Fibroblast of mammary gland (primary cell): ENCODE data around the gene DDX52.

Experiments
- DNase-seq: peaks from one replicate; pipeline ENCODE4 v3.0.0-alpha.2; 2010; ENCODE audit warnings: low read depth
- H3K4me3 ChIP-seq: 2 replicates; pipeline ENCODE4 v1.5.1; 2011; ENCODE audit warnings: low read depth, mild to moderate bottlenecking, low read length, moderate library complexity; ENCODE audit not compliant: control insufficient read depth
- CTCF ChIP-seq: conservative IDR thresholded peaks from 2 replicates; pipeline ENCODE4 v1.5.1; 2011; ENCODE audit warnings: low read depth, low read length, inconsistent platforms; ENCODE audit not compliant: control insufficient read depth, insufficient read depth

Gene DDX52

GRCh38 chr17:37671028-37671823 is 28.0 kb upstream of the DDX52 start:
- TF ChIP-seq CTCF = no peak
- no peak overlapping the region for H3K4me3 ChIP-seq
- DNase-seq = no peak

DNA sequence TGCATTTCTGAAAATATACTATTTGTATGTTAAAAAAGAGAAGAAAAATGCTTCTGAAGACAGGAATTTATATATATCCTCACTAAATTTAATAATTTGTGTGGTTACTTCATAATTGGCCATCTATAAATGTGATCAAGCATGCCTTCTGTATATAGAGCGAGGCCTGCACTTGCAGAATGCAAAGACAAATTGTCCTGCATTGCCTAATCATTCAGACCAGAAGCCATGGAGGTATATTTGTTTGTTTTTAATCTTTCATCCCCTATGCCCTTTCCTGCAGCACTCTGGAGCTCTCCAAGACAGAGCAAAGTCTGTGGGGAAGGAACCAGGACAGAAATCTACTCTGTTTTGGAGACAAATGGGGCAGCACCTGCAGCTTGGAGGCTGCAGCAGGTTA is 23.8 kb upstream of the DDX52 start:
- no peak for DNase-seq
- no peak overlapping the region for H3K4me3 ChIP-seq
- no peak for TF ChIP-seq CTCF

DNA sequence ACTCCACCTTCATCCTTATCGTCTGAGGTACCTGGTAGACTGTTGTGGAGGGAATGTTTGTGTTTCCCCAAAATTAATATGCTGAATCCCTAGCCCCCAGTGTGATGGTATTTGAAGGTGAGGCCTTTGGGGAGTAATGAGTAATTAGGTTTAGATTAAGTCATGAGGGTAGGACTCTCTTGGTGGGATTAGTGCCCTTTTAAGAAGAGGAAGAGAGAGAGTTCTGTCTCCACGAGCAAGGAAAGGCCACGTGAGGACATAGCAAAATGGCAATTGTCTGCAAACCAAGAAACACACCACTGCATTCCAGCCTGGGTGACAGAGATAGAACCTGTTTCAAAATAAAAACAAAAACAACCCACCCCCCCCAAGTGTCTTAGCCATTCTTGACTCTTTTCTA is 21.0 kb upstream of the DDX52 start:
- no peak overlapping the region for H3K4me3 ChIP-seq
- no peak for DNase-seq
- no peak for TF ChIP-seq CTCF

DNA sequence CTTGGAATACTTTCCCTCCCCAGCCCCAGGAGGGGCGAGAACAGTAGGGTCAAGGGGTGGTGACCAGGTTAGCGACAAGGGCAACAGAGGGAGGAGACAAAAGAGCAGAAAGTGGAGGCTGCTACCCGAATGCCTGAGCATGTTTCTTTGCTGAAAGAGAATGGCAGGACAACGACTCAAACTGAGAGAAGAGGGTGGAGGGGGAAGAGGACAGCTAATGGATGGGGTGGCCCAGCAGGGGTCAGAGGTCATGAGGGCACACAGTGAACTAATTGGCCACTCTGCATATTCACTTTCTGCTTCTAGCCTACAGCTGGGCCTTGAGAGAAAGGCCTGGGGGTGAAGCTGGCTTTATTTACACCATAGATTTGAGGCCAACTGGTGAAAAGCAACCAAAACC is 19.1 kb upstream of the DDX52 start:
- DNase-seq = no peak
- TF ChIP-seq CTCF = no peak
- no peak overlapping the region for H3K4me3 ChIP-seq

GRCh38 chr17:37661400-37662014 is 18.3 kb upstream of the DDX52 start:
- TF ChIP-seq CTCF = no peak
- DNase-seq = no peak
- no peak overlapping the region for H3K4me3 ChIP-seq

- TF ChIP-seq CTCF = no peak
- no peak for DNase-seq
- no peak overlapping the region for H3K4me3 ChIP-seq
Measured at GRCh38 chr17:37659925-37660324, 16.7 kb upstream of the DDX52 start.
